HG03108 (cell line): Measurements from ENCODE around the gene PRKAR1B.

ENCODE experiments used
- ATAC-seq: cut with Tn5 transposase; IDR thresholded peaks from one replicate; pipeline ENCODE4 v1.9.1; 2021; ENCODE audit warnings: moderate library complexity; ENCODE audit not compliant: unreplicated experiment

Gene PRKAR1B

GRCh38 chr7:576524-577277, 150.4 kb downstream of the PRKAR1B start:
- no peak for ATAC-seq

DNA sequence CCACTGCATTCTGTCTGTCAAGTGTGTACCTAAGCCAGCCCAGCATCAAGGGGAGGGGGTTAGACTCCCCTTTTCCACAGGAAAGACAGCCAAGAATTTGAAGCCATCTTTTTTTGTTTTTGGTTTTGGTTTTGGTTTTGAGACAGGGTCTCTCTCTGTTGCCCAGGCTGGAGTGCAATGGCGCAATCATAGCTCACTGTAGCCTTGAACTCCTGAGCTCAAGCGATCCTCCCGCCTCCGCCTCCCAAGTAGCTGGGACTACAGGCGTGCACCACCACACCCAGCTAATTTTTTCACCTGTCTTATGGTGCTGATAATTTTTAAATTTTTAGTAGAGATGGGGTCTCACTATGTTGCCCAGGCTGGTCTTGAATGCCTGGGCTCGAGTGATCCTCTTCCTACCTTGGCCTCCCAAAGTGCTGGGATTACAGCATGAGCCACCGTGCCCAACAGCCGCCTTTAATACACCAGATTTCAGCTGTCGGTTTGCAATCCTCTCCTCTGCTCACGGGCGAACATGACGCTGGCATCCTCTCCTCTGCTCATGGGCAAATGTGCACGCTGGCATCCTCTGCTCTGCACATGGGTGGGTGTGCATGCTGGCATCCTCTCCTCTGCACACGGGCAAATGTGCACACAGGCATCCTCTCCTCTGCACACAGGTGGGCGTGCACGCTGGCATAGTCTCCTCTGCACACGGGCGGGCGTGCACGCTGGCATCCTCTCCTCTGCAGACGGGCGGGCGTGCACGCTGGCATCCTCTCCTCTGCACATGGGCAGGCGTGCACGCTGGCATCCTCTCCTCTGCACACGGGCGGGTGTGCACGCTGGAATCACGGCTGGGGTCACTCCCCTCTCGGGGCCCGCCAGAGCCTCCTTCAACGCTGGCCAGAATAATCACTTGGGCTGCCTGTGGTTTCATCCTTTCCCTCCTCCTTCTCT, 151.4 kb downstream of the PRKAR1B start:
- ATAC-seq: no peak

- no peak for ATAC-seq
Measured at GRCh38 chr7:574661-575395, 152.3 kb downstream of the PRKAR1B start.

DNA sequence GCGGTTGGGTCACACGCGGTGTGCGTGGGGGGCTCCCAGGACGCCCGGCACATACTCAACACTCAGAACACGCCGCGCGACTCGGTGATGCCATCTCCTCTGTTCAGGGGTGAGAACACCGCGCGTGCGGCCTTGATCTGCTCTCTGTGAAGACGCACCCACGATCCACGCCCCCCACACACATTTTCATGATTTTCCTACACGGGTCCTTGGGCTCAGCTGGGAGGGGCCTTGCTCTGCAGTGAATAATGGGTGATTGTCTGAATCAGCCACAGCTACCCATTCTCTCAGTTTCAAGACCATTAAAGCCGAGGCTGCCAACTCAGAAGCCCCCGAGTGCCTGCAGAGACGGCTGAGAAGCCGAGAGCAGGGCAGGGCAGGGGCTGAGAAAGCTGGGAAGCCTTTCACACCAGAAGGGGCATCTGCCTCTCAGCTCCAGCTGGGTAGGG, 153.1 kb downstream of the PRKAR1B start:
- no peak for ATAC-seq

DNA sequence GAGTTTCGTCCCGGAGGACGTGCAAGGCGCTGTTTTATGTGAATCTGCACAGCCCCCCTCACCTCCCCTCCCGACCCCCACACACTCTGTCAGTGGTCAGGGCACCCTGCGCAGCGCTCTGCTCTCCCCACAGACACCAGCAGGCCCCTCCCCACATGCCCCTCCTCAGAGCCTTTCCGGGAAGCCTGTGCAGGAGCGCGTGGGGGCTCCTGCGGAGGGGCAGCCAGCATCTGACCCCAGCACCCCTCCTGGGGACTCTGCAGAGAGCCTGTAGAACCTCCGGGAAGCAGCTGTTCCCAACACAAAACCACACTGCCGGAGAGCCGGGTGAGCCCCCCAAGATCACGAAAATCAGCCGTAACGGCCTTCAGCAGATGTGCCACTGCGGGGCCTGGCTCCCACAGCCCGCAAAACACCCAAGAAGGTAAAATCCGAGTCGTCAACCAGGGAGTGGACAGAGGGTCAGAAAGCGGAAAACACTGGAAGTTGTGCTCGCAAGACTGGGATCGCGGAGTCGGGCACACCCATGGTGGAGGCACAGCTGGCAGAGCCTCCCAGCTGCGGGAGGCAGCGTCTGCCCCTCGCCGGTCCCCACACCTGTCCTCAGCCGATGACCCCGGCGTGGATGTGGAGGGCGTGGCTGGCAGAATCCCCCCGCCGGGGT, 153.7 kb downstream of the PRKAR1B start:
- no peak for ATAC-seq

DNA sequence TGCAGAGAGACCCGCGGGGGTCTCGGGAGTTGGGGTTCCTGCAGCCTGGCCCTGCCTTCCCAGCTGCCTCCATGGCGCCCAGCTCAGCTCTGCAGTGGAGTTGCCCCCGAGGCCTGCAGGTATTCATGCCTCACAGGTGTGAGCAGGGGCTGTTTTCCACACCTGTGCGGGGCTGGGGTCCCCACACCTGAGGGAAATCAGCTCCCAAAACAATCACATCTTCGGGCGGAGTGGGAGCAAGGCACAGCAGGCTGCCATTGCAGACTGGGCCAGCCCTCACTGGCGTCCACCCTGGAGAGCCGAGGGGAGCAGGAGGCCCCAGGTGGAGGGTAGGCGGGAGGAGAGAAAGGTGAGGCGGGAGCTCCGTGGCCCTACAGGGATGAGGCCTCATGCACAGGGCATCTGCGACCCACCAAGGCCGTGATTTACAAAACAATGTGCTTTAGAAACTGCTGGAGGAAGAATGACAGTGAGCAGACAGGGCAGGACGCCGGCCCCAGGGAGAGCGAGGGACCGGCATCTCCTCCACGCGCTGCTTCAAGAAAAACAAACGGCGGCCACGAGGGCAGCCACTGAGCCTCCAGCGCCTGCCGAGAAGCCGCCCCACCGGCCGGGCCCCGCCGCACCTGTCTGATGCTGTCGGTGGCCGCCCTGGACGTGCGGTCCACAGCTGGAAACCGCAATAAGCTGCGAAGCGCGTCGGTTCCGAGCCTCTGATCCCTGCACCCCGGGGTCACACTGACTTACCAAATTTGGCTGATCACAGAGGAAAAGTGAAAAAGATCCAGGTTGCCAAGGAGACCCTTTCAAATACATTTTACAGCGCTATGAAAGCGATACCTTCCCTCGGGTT, 154.4 kb downstream of the PRKAR1B start:
- ATAC-seq: no peak

GRCh38 chr7:571718-572415, 155.2 kb downstream of the PRKAR1B start:
- ATAC-seq: no peak

DNA sequence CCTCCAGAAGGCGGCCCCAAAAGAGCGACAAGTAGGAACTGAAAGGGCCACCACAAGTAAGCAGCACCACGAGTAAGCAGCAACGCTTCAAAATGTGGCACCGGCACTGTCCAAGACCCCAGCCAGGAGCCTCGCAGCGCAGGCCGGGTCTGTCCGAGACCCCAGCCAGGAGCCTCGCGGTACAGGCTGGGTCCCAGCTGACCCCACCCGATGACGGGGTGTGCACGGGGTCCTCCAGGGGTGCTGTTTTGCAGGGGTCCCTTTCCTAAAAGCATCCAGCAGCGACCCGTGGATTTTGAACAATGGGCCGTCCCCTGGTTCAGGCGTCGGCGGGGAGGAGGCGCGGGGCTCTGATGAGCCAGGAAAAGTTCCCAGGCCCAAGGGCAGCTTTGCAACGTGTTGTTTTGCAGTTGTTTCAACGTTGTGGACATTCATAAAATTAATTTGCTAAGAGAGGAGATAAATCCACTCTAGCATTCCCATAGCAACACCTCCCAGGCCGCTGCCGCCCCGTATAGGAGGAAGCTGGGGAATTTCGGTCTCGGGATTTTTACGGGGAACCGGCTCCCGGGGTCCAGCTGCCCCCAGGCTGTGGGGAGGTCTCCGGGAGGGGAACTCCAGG, 155.9 kb downstream of the PRKAR1B start:
- ATAC-seq: no peak

DNA sequence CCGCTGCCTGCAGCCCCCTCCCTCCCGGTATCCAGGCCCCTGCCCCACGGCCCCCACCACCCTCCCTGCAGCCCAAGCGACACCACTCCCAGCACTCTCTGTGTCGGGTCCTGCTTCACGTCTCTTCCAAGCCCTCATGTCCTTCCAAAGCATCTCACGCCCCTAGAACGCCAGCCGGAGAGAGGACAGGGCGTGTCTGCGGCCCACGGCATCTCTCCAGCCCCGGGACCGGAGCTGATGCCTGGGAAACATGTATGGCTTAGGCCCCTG, 156.3 kb downstream of the PRKAR1B start:
- no peak for ATAC-seq

GRCh38 chr7:569996-570800, 156.9 kb downstream of the PRKAR1B start:
- no peak for ATAC-seq

- ATAC-seq: no peak
Measured at GRCh38 chr7:569071-569855, 157.8 kb downstream of the PRKAR1B start.

GRCh38 chr7:568031-568951, 158.8 kb downstream of the PRKAR1B start:
- no peak for ATAC-seq

DNA sequence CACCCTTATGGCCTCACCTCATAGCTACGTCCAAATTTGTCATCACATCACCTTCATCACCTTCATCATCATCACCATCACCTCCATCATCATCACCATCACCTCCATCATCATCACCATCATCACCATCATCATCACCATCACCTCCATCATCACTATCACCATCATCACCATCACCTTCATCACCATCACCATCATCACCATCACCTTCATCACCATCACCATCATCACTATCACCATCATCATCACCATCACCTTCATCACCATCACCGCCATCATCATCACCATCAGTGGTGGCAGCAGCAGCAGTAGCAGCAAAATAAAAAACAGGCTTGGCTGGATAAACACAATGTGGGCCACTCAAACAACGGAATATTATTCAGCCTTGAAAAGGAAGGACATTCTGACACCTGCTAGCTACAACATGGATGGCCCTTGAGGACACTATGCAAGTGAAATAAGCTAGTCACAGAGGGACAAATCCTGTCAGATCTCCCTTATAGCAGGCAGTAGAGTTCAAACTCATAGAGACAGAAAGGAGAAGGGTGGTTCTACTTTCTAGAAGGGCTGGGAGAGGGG, 159.7 kb downstream of the PRKAR1B start:
- no peak for ATAC-seq

DNA sequence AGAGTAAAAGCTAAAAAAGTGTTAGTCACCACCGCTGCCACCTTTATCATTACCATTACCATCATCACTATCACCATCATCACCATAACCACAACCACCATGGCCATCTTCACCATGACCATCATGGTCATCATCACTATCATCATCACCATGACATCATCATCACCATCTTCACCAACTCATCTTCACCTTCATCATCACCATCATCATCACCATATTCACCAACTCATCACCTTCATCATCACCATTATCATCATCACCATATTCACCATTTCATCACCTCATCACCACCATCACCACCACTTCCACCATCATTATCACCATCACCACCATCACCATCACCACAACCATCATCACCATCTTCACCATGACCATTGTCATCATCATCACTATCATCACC, 161.0 kb downstream of the PRKAR1B start:
- ATAC-seq: no peak

DNA sequence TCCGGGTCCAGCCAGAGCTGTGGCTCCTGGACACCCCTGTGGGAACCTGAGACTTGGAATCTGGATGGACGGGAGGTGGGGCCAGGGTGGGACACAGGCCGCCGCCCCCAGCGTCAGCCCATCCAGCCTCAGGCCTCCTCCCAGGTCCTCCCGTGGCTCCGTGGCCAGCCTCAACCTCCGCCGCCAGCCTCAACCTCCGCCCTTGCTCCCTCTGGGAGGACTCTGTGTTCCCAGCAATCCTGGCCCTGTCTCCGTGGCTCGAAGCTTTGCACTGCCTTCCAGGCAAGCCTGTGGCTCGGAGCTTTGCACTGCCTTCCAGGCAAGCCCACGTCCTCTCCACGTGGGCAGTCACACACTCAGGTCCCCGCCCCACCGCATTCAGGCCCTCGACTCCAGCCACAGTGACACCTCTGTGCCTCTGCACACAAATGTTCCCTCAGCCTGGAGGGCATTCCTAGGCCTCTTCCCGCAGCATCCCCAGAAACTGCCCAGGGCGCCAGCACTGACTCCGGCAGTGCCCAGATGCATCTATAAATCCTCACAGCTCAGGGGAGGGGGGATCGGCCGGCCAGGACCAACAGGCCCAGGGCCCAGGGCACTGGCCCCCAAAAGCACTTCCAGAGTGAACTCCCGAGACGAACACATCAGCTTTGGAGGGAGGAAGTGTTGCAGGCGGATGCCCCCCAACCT, 162.8 kb downstream of the PRKAR1B start:
- ATAC-seq: no peak
